ENCODE data around the gene PRIMPOL.

The PRIMPOL gene

GRCh38 chr4:184695178-184695896, 45.8 kb downstream of the PRIMPOL start:
- H3K9me3 ChIP-seq (ENCODE audit: control extremely low read depth in 1 of 5, control insufficient read depth in 4 of 5, insufficient read depth in 2 of 5, low read depth in 1 of 5, low read length in 4 of 5) = peaks cover 0 to 2% (median 0%) of the 10 kb centered on the region in 5 experiments
- no peaks in the 10 kb centered on the region for H3K27me3 ChIP-seq (replicated peaks in 2 of 5; ENCODE audit: control insufficient read depth in 4 of 5, insufficient read depth in 5 of 5, low read length in 4 of 5)
- peaks cover 15 to 58% (median 31%) of the 10 kb centered on the region in 4 experiments for H3K36me3 ChIP-seq (ENCODE audit: control insufficient read depth in 4 of 4, insufficient read depth in 4 of 4, low read length in 3 of 4)
- no peaks in the 10 kb centered on the region for H3K4me1 ChIP-seq (ENCODE audit: control extremely low read depth in 1 of 4, control insufficient read depth in 4 of 4, insufficient read depth in 4 of 4, low read length in 3 of 4)
- POLR2A ChIA-PET = no interaction called here
- H3K27ac ChIP-seq (ENCODE audit: insufficient read depth in 1 of 2, low read depth in 1 of 2, low read length in 2 of 2, poor library complexity in 1 of 2, severe bottlenecking in 2 of 2) = no peak overlapping the region
- no CpG with 5 or more reads among the region's 3 CpGs for WGBS (ENCODE audit: insufficient coverage)
- no peak for DNase-seq
- CTCF ChIA-PET = interaction anchor here (1.0 to 1.3 kb wide), 2 partner anchors 10 to 20 kb away, joined by 3 to 5 read pairs; no protein-coding TSS in a partner anchor
- H3K4me3 ChIP-seq (ENCODE audit: control insufficient read depth in 1 of 7, extremely low read depth in 1 of 7, insufficient read depth in 4 of 7, low read depth in 2 of 7, low read length in 6 of 7) = no peak overlapping the region

GRCh38 chr4:184697956-184698355, 48.4 kb downstream of the PRIMPOL start:
- ChIA-PET POLR2A (no interaction called here), CTCF (interaction anchor here (0.8 to 1.9 kb wide), 3 partner anchors 11 to 22 kb away, joined by 3 to 4 read pairs (median 3); no protein-coding TSS in a partner anchor)
- Histone ChIP-seq H3K4me1 (ENCODE audit: control extremely low read depth in 1 of 4, control insufficient read depth in 4 of 4, insufficient read depth in 4 of 4, low read length in 3 of 4) (no peaks in the 10 kb centered on the region), H3K9me3 (ENCODE audit: control extremely low read depth in 1 of 5, control insufficient read depth in 4 of 5, insufficient read depth in 2 of 5, low read depth in 1 of 5, low read length in 4 of 5) (no peaks in the 10 kb centered on the region), H3K27me3 (replicated peaks in 2 of 5; ENCODE audit: control insufficient read depth in 4 of 5, insufficient read depth in 5 of 5, low read length in 4 of 5) (no peaks in the 10 kb centered on the region), H3K4me3 (ENCODE audit: control insufficient read depth in 1 of 7, extremely low read depth in 1 of 7, insufficient read depth in 4 of 7, low read depth in 2 of 7, low read length in 6 of 7) (no peak overlapping the region), H3K27ac (ENCODE audit: insufficient read depth in 1 of 2, low read depth in 1 of 2, low read length in 2 of 2, poor library complexity in 1 of 2, severe bottlenecking in 2 of 2) (no peak overlapping the region), H3K36me3 (ENCODE audit: control insufficient read depth in 4 of 4, insufficient read depth in 4 of 4, low read length in 3 of 4) (peaks cover 15 to 76% (median 44%) of the 10 kb centered on the region in 4 experiments)
- DNase-seq = no peak
- 100% methylated on average over 2 of the region's 3 CpGs for WGBS (ENCODE audit: insufficient coverage)

GRCh38 chr4:184699941-184700340, 50.4 kb downstream of the PRIMPOL start:
- no peaks in the 10 kb centered on the region for H3K27me3 ChIP-seq (replicated peaks in 2 of 5; ENCODE audit: control insufficient read depth in 4 of 5, insufficient read depth in 5 of 5, low read length in 4 of 5)
- H3K9me3 ChIP-seq (ENCODE audit: control extremely low read depth in 1 of 5, control insufficient read depth in 4 of 5, insufficient read depth in 2 of 5, low read depth in 1 of 5, low read length in 4 of 5) = no peaks in the 10 kb centered on the region
- DNase-seq = no peak
- WGBS (ENCODE audit: insufficient coverage) = 100% methylated on average over 2 of the region's 4 CpGs
- no peak overlapping the region for H3K27ac ChIP-seq (ENCODE audit: insufficient read depth in 1 of 2, low read depth in 1 of 2, low read length in 2 of 2, poor library complexity in 1 of 2, severe bottlenecking in 2 of 2)
- H3K4me3 ChIP-seq (ENCODE audit: control insufficient read depth in 1 of 7, extremely low read depth in 1 of 7, insufficient read depth in 4 of 7, low read depth in 2 of 7, low read length in 6 of 7) = no peak overlapping the region
- no peaks in the 10 kb centered on the region for H3K4me1 ChIP-seq (ENCODE audit: control extremely low read depth in 1 of 4, control insufficient read depth in 4 of 4, insufficient read depth in 4 of 4, low read length in 3 of 4)
- POLR2A ChIA-PET = no interaction called here
- peaks cover 18 to 76% (median 45%) of the 10 kb centered on the region in 4 experiments for H3K36me3 ChIP-seq (ENCODE audit: control insufficient read depth in 4 of 4, insufficient read depth in 4 of 4, low read length in 3 of 4)
- CTCF ChIA-PET = interaction anchor here (1.1 to 2.8 kb wide), 2 partner anchors 9 to 20 kb away, joined by 4 to 7 read pairs; no protein-coding TSS in a partner anchor

- CTCF ChIA-PET = interaction anchor here (0.8 to 2.8 kb wide), 2 partner anchors 11 to 24 kb away, joined by 3 to 7 read pairs; no protein-coding TSS in a partner anchor
- H3K4me1 ChIP-seq (ENCODE audit: control extremely low read depth in 1 of 4, control insufficient read depth in 4 of 4, insufficient read depth in 4 of 4, low read length in 3 of 4) = no peaks in the 10 kb centered on the region
- peaks cover 14 to 76% (median 43%) of the 10 kb centered on the region in 4 experiments for H3K36me3 ChIP-seq (ENCODE audit: control insufficient read depth in 4 of 4, insufficient read depth in 4 of 4, low read length in 3 of 4)
- POLR2A ChIA-PET = no interaction called here
- no peaks in the 10 kb centered on the region for H3K9me3 ChIP-seq (ENCODE audit: control extremely low read depth in 1 of 5, control insufficient read depth in 4 of 5, insufficient read depth in 2 of 5, low read depth in 1 of 5, low read length in 4 of 5)
- H3K4me3 ChIP-seq (ENCODE audit: control insufficient read depth in 1 of 7, extremely low read depth in 1 of 7, insufficient read depth in 4 of 7, low read depth in 2 of 7, low read length in 6 of 7) = no peak overlapping the region
- no CpG with 5 or more reads among the region's 2 CpGs for WGBS (ENCODE audit: insufficient coverage)
- no peak overlapping the region for H3K27ac ChIP-seq (ENCODE audit: insufficient read depth in 1 of 2, low read depth in 1 of 2, low read length in 2 of 2, poor library complexity in 1 of 2, severe bottlenecking in 2 of 2)
- no peak for DNase-seq
- no peaks in the 10 kb centered on the region for H3K27me3 ChIP-seq (replicated peaks in 2 of 5; ENCODE audit: control insufficient read depth in 4 of 5, insufficient read depth in 5 of 5, low read length in 4 of 5)
These were observed 52.6 kb downstream of the PRIMPOL start for GRCh38 chr4:184702114-184702513.

GRCh38 chr4:184705692-184706091, 56.2 kb downstream of the PRIMPOL start:
- no peaks in the 10 kb centered on the region for H3K4me1 ChIP-seq (ENCODE audit: control extremely low read depth in 1 of 4, control insufficient read depth in 4 of 4, insufficient read depth in 4 of 4, low read length in 3 of 4)
- H3K27ac ChIP-seq (ENCODE audit: insufficient read depth in 1 of 2, low read depth in 1 of 2, low read length in 2 of 2, poor library complexity in 1 of 2, severe bottlenecking in 2 of 2) = no peak overlapping the region
- no peak overlapping the region for H3K4me3 ChIP-seq (ENCODE audit: control insufficient read depth in 1 of 7, extremely low read depth in 1 of 7, insufficient read depth in 4 of 7, low read depth in 2 of 7, low read length in 6 of 7)
- no peaks in the 10 kb centered on the region for H3K27me3 ChIP-seq (replicated peaks in 2 of 5; ENCODE audit: control insufficient read depth in 4 of 5, insufficient read depth in 5 of 5, low read length in 4 of 5)
- ChIA-PET POLR2A (no interaction called here), CTCF (interaction anchor here (1.3 kb wide), 1 partner anchor 12 kb away, joined by 4 read pairs; no protein-coding TSS in a partner anchor)
- no peak for DNase-seq
- H3K36me3 ChIP-seq (ENCODE audit: control insufficient read depth in 4 of 4, insufficient read depth in 4 of 4, low read length in 3 of 4) = peaks cover 18 to 85% (median 51%) of the 10 kb centered on the region in 4 experiments
- H3K9me3 ChIP-seq (ENCODE audit: control extremely low read depth in 1 of 5, control insufficient read depth in 4 of 5, insufficient read depth in 2 of 5, low read depth in 1 of 5, low read length in 4 of 5) = no peaks in the 10 kb centered on the region
- 100% methylated on average over 3 of the region's 5 CpGs for WGBS (ENCODE audit: insufficient coverage)

- Histone ChIP-seq H3K27me3 (replicated peaks in 2 of 5; ENCODE audit: control insufficient read depth in 4 of 5, insufficient read depth in 5 of 5, low read length in 4 of 5) (no peaks in the 10 kb centered on the region), H3K9me3 (ENCODE audit: control extremely low read depth in 1 of 5, control insufficient read depth in 4 of 5, insufficient read depth in 2 of 5, low read depth in 1 of 5, low read length in 4 of 5) (no peaks in the 10 kb centered on the region), H3K27ac (ENCODE audit: insufficient read depth in 1 of 2, low read depth in 1 of 2, low read length in 2 of 2, poor library complexity in 1 of 2, severe bottlenecking in 2 of 2) (no peak overlapping the region), H3K36me3 (ENCODE audit: control insufficient read depth in 4 of 4, insufficient read depth in 4 of 4, low read length in 3 of 4) (peaks cover 20 to 84% (median 52%) of the 10 kb centered on the region in 4 experiments), H3K4me1 (ENCODE audit: control extremely low read depth in 1 of 4, control insufficient read depth in 4 of 4, insufficient read depth in 4 of 4, low read length in 3 of 4) (no peaks in the 10 kb centered on the region), H3K4me3 (ENCODE audit: control insufficient read depth in 1 of 7, extremely low read depth in 1 of 7, insufficient read depth in 4 of 7, low read depth in 2 of 7, low read length in 6 of 7) (no peak overlapping the region)
- DNase-seq = no peak
- WGBS (ENCODE audit: insufficient coverage) = no CpG with 5 or more reads among the region's 1 CpG
- CTCF ChIA-PET = no interaction called here
- POLR2A ChIA-PET = no interaction called here
These were observed 56.9 kb downstream of the PRIMPOL start for GRCh38 chr4:184706453-184706852.

GRCh38 chr4:184712322-184712721, 62.8 kb downstream of the PRIMPOL start:
- POLR2A ChIA-PET = interaction anchor here (0.5 to 0.7 kb wide), 2 partner anchors 8 to 243 kb away, joined by 3 to 4 read pairs; no protein-coding TSS in a partner anchor
- H3K27me3 ChIP-seq (replicated peaks in 2 of 5; ENCODE audit: control insufficient read depth in 4 of 5, insufficient read depth in 5 of 5, low read length in 4 of 5) = no peaks in the 10 kb centered on the region
- CTCF ChIA-PET = no interaction called here

More at GRCh38 chr4:184712322-184712721, 62.8 kb downstream of the PRIMPOL start:
- H3K36me3 ChIP-seq (ENCODE audit: control insufficient read depth in 4 of 4, insufficient read depth in 4 of 4, low read length in 3 of 4) = peaks cover 16 to 70% (median 41%) of the 10 kb centered on the region in 4 experiments
- no peaks in the 10 kb centered on the region for H3K9me3 ChIP-seq (ENCODE audit: control extremely low read depth in 1 of 5, control insufficient read depth in 4 of 5, insufficient read depth in 2 of 5, low read depth in 1 of 5, low read length in 4 of 5)
- no peak for DNase-seq
- no peak overlapping the region for H3K27ac ChIP-seq (ENCODE audit: insufficient read depth in 1 of 2, low read depth in 1 of 2, low read length in 2 of 2, poor library complexity in 1 of 2, severe bottlenecking in 2 of 2)
- H3K4me1 ChIP-seq (ENCODE audit: control extremely low read depth in 1 of 4, control insufficient read depth in 4 of 4, insufficient read depth in 4 of 4, low read length in 3 of 4) = no peaks in the 10 kb centered on the region
- peak overlapping the region in 1 of 7 experiments; percentile 4 for H3K4me3 ChIP-seq (ENCODE audit: control insufficient read depth in 1 of 7, extremely low read depth in 1 of 7, insufficient read depth in 4 of 7, low read depth in 2 of 7, low read length in 6 of 7)
